Measurements from ENCODE around the gene CMSS1.

Gene CMSS1

DNA sequence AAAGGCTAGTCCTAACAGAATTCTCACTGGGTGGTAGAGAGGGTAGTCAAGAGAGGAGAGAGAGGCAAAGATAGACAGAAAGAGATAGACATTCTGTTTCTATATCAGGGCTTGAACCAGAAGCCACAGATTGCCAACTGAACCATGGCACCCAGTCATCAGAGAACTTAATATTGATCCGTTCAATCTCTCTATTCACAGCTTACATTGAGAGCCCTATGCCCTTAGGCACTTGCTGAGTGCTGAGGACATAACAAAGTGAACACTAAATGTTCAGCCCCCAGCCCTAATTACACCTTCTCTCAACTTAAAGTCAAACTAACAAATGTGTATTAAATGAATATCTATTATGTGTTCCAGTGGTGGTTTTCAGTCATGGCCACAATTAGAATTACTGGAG is 172.5 kb downstream of the CMSS1 start:
- H3K4me3 Mint-ChIP-seq, result no peak overlapping the region
- no peak overlapping the region for H3K27ac Mint-ChIP-seq

DNA sequence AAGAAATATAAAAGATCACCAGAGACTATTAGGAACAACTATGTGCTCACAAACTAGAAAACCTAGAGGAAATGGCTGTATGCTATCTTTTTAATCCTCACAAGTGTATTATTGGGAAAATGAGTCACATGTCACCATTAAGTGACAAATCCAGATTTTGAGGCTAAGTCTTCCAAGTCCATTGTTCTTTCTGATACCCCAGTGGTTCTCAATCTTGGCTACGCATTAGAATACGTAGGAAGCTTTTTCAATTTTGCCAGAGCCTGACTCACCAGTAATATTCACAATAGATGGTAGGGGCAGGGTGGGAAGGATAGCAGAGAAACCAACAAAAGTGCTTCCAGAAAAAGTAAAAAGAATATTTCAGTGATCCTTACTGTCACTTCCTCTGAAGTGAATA is 179.6 kb downstream of the CMSS1 start:
- peaks cover 42% of the 10 kb centered on the region for H3K36me3 Mint-ChIP-seq (ENCODE audit: low read depth)
- no peak overlapping the region for H3K4me3 Mint-ChIP-seq
- peaks cover 5% of the 10 kb centered on the region for H3K4me1 Mint-ChIP-seq (ENCODE audit: low read depth)
- H3K27me3 Mint-ChIP-seq, result no peaks in the 10 kb centered on the region
- peaks cover 28% of the 10 kb centered on the region for H3K9me3 Mint-ChIP-seq
- no peak overlapping the region for H3K27ac Mint-ChIP-seq

More for the DNA sequence above, 172.5 kb downstream of the CMSS1 start:
- no peaks in the 10 kb centered on the region for H3K4me1 Mint-ChIP-seq (ENCODE audit: low read depth)
- peaks cover 21% of the 10 kb centered on the region for H3K9me3 Mint-ChIP-seq
- H3K27me3 Mint-ChIP-seq, result no peaks in the 10 kb centered on the region
- peaks cover 23% of the 10 kb centered on the region for H3K36me3 Mint-ChIP-seq (ENCODE audit: low read depth)

DNA sequence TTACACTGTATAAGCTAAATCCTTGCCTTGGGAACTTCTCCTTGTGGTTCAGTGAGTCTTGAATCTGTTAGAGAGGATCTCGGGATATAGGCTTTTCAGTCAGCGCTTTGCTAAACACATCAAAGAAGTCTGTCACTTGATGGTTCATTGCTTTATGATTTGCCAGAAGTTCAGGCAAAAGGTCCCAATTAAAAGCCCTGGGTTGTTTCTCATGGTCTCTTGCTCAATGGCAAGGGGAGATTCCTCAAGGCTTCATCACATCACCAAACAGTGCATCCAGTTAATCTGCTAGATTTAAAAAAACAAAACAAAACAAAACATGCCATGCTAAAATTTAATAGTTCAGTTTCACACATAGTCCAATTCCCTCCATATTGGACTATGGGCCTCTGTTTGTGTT is 181.9 kb downstream of the CMSS1 start:
- Mint-ChIP-seq H3K27ac (no peak overlapping the region), H3K4me3 (no peak overlapping the region), H3K36me3 (ENCODE audit: low read depth) (peaks cover 33% of the 10 kb centered on the region), H3K9me3 (peaks cover 11% of the 10 kb centered on the region), H3K27me3 (no peaks in the 10 kb centered on the region), H3K4me1 (ENCODE audit: low read depth) (peaks cover 17% of the 10 kb centered on the region)

DNA sequence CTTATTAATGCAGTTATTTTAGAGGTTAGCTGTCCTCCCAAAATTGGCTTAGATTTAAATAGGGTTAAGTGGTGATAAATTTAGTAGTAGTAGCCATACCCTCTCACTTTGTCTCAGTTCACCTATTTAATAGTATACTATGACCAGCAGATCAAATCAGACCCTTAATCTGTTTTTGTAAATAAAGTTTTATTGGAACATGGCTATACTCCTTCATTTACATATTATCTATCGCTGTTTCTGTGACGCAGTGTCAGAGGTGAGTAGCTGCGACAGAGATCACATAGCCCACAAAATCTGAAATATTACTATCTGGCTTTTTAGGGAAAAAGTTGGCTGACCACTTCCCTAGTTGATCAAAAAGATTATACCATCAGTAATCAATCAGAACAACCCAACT is 183.4 kb downstream of the CMSS1 start:
- Mint-ChIP-seq H3K36me3 (ENCODE audit: low read depth) (peaks cover 27% of the 10 kb centered on the region), H3K9me3 (peaks cover 4% of the 10 kb centered on the region), H3K27me3 (no peaks in the 10 kb centered on the region), H3K27ac (no peak overlapping the region), H3K4me1 (ENCODE audit: low read depth) (peaks cover 19% of the 10 kb centered on the region), H3K4me3 (no peak overlapping the region)

DNA sequence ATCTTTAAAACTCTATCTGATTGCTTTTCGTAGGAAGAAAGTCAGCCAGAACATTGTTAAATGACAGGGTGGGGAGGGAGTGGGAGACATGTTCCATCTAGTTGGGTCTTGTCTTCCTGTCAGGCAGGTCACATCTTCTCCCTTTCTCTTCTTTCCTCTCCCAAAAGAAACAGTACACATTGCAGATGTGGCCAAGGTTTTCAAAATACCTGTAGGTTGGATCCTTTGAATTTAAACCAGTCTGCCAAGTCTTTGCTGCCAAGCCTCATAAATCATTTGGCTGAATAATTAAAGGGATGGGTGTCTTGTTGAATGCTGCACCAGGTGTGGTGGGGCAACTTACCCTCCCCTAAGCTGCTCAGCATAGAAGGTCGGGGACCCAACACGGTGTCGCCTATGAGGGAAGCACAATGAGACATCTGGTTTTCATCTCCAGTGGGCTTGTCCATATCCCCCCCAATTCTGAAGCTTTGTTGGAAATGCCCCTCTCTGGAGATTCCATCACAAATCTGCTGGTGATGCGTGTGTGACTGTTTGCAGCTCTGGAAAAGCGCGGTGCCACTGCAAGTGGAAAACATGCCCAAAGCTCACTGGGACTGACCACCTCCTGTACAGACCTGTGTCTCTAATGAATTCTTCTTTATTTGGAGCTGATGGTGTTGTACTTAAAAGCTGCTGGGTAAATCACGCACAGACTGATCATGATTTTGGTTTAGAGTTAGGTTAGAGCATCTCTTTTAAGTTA is 184.0 kb downstream of the CMSS1 start:
- no peaks in the 10 kb centered on the region for H3K27me3 Mint-ChIP-seq
- no peak overlapping the region for H3K4me3 Mint-ChIP-seq
- no peak overlapping the region for H3K27ac Mint-ChIP-seq
- no peaks in the 10 kb centered on the region for H3K9me3 Mint-ChIP-seq
- peaks cover 23% of the 10 kb centered on the region for H3K36me3 Mint-ChIP-seq (ENCODE audit: low read depth)
- peaks cover 21% of the 10 kb centered on the region for H3K4me1 Mint-ChIP-seq (ENCODE audit: low read depth)

DNA sequence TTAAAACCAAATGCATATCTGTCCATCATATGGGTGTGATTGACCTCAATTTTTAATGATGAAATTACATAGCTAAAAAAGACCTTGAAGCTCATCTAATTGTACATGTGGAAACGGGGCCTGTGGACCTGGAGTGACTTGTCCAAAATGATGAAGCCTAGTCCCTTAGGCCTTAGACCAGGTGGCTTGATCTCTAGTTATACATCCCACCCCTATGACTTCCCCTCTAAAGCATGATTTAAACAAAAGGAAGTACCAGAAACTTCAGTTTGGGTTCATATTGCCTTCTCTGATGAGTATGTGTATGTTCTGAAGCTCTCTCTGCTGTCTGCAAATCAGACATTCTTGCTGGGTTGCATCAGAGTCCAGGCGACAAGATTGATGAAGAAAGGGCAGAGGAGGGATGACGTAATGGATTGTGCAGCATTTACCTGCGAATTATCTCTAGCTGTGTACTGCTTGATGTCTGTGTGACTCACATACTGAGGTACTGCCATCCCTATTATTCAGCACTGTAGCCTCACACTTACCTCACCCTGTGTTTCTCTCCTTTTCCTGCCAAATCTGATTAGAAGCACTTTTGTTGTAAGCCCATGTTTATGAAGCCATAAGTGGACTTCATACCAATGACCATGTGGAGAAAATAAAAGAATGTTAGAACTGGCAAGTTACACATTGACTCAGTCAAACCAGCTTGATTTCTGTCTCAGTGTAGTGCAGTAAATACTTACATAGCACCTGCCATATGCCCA is 185.1 kb downstream of the CMSS1 start:
- no peak overlapping the region for H3K27ac Mint-ChIP-seq
- peaks cover 16% of the 10 kb centered on the region for H3K36me3 Mint-ChIP-seq (ENCODE audit: low read depth)
- H3K4me1 Mint-ChIP-seq (ENCODE audit: low read depth), result peaks cover 26% of the 10 kb centered on the region
- no peaks in the 10 kb centered on the region for H3K9me3 Mint-ChIP-seq
- H3K4me3 Mint-ChIP-seq, result no peak overlapping the region
- H3K27me3 Mint-ChIP-seq, result no peaks in the 10 kb centered on the region

DNA sequence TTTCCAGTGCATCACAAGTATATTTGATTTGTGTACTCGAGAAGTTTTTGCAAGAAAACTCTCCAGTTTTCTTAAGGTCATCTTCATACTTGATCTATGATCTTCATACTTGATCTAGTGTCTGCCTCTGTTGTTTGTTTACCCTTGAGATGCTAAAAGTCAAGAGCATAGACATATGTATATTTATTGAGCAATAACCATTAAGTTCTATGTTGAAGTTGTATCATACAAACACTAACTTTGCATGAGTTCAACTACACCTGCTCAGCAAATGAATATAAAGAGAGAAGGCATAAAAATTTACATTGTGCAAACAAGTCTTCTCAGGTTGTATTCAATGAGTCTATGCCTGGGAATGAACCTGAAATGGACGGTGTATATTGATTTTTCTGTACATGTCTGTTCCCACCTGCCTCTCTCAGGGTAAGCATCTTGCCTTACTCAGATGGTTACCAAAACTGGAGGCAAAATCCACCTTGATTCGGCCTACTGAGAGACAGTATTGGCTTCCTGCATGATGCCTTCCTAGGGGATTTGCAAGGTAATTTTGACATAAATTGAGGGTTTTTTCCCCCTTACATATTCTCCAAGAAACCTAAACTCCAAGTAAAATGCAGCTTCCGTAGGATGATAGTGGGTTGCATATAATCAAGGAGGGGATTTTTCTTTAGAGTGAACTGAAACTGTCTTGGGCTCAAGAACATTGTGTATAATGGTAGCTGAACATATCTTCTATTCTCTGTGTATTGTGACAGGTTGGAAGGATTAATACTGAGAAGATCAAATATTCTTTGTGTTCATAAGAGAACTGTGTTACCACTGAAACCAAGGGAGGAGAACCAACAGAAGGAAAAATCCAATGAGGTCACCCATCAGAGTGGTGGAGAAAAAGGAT is 186.2 kb downstream of the CMSS1 start:
- H3K4me3 Mint-ChIP-seq, result no peak overlapping the region
- peaks cover 26% of the 10 kb centered on the region for H3K4me1 Mint-ChIP-seq (ENCODE audit: low read depth)
- H3K27ac Mint-ChIP-seq, result no peak overlapping the region
- H3K27me3 Mint-ChIP-seq, result no peaks in the 10 kb centered on the region
- H3K9me3 Mint-ChIP-seq, result no peaks in the 10 kb centered on the region
- H3K36me3 Mint-ChIP-seq (ENCODE audit: low read depth), result peaks cover 14% of the 10 kb centered on the region

DNA sequence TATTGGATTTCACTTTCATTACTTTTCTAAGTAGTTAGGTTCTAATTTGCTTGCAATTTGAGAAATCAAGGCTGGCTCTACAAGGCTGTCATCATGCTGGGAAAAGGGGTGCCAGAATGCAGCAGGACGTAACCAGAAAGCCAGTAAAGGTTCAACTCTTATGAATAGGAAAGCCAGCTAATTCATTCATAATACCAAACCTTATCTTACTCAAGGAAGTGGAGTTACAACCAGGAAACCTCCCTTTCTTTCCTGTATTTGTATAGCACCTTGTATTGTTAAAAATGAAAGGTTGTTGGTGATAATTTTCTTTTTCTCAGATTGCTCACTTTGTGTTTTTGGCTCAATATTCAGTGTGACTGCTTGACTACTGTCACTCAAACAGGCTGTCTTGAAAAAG is 187.3 kb downstream of the CMSS1 start:
- peaks cover 35% of the 10 kb centered on the region for H3K4me1 Mint-ChIP-seq (ENCODE audit: low read depth)
- H3K36me3 Mint-ChIP-seq (ENCODE audit: low read depth), result peaks cover 11% of the 10 kb centered on the region
- H3K4me3 Mint-ChIP-seq, result no peak overlapping the region
- H3K9me3 Mint-ChIP-seq, result no peaks in the 10 kb centered on the region
- no peaks in the 10 kb centered on the region for H3K27me3 Mint-ChIP-seq
- no peak overlapping the region for H3K27ac Mint-ChIP-seq

DNA sequence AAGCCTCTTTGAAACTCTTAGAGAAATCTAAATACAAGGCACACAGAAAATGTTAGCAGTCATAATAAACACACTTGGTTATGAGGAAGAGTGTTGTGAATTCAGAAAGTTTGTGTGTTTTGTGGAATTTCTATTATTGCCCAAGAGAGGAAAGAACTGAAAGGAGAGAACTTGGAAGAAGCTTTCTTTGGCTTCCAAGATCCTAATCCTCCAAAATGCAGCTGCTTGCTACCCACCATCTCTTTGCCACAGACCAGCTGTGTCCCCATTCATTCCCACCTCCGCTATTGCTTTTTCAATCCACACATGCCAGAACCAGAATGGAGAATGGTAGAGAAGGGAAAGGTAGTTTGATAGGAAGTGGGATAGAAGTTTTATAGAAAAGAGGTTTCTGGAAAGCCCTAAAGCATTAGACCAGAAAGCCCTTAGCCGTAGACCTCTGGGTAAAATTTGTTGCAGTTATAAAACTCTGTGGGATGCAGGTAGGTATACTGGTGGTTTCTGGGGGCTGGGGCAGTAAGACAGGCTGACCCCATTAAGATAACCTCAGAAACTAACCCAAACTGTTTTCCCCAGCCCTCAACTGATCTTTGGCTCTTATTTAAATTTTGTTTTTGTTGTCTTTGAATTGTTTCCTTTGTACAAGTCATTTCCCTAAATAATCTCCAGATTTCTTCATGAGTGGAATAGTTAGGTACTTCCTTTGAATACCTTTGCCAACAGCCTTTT is 188.2 kb downstream of the CMSS1 start:
- no peak overlapping the region for H3K4me3 Mint-ChIP-seq
- no peaks in the 10 kb centered on the region for H3K27me3 Mint-ChIP-seq
- H3K27ac Mint-ChIP-seq, result no peak overlapping the region
- no peaks in the 10 kb centered on the region for H3K9me3 Mint-ChIP-seq
- H3K4me1 Mint-ChIP-seq (ENCODE audit: low read depth), result peaks cover 39% of the 10 kb centered on the region
- peaks cover 9% of the 10 kb centered on the region for H3K36me3 Mint-ChIP-seq (ENCODE audit: low read depth)

DNA sequence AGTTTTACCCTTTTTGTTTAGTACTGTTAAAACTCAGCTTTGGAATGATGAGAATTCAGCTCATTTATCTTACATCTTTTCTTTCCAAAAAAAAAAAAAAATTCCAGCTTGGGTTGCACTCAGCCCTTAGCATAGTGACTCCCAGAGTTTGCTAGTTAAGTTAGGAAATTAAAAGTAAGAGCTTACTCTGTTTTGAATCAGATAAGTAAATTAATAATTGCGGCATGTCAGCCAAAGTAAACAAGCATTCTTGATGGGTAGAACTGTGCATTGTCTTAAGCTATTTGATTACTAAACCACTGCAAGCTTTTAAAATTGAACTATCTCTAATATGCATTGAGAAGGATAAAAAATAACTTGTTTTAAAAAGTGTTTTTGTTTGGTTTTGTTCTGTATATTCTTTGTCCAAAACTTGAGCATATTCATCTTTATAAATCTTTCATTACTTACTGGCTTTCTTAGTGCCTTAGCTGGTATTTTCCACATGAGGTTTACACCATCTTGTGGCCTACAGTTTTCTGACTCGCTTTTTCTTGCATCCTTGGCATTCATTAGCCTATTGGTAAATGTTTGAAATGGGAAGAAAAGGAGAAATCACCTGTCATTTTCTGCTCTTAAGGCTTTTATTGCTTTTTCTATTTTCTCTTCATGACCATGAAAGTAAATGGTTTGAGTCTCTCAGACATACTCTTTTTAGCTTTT is 189.1 kb downstream of the CMSS1 start:
- Mint-ChIP-seq H3K36me3 (ENCODE audit: low read depth) (peaks cover 16% of the 10 kb centered on the region), H3K27me3 (no peaks in the 10 kb centered on the region), H3K27ac (no peak overlapping the region), H3K9me3 (no peaks in the 10 kb centered on the region), H3K4me1 (ENCODE audit: low read depth) (peaks cover 39% of the 10 kb centered on the region), H3K4me3 (no peak overlapping the region)

DNA sequence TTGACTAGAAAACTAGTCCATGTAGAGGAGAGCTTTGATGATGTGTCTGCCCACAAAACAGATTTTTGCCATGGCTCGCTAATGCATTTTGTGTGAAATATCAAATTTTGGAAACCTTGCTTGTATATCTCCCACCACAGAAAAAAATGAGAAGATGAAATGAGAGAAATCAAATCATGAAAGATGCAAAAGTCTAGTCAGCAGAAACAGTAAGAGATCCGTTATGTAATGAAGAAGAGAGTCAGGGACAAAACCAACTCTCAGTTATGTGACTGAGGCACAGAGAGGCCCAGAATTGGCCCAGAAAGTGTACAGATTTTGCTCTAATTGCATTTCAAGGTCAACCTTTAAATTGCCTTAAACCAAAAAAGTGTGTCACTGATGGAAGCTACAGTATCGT is 189.7 kb downstream of the CMSS1 start:
- Mint-ChIP-seq H3K27ac (no peak overlapping the region), H3K9me3 (no peaks in the 10 kb centered on the region), H3K4me1 (ENCODE audit: low read depth) (peaks cover 34% of the 10 kb centered on the region), H3K36me3 (ENCODE audit: low read depth) (peaks cover 16% of the 10 kb centered on the region), H3K4me3 (no peak overlapping the region), H3K27me3 (no peaks in the 10 kb centered on the region)

DNA sequence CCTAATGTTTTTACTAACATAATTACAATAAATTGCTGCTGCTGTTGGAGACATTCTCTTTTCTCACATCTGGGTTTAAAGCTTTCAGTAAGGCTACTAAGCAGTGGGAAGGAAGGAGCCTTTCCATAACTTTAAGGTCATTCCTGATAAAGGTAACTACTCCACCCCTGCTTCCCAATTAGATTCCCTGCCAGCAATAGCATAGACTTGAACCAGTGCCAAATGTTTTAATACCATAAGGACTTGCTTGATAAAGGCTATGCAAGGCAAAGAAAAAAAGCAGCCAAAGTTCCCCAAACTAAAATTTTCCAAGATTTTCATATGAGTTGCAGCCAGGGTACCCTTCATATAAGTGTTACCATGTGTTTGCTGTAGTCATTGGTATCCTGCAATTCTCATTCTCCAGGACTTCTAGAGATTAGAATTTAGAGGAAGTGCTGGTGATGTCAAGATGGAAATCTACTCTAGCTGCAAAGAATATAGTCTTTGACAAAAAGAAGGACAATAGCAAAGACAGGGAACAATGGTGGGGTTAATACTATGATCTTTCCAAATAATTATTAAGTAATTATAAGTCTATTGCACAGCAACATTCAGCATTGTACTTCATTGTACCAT is 190.5 kb downstream of the CMSS1 start:
- Mint-ChIP-seq H3K4me1 (ENCODE audit: low read depth) (peaks cover 28% of the 10 kb centered on the region), H3K36me3 (ENCODE audit: low read depth) (peaks cover 16% of the 10 kb centered on the region), H3K4me3 (no peak overlapping the region), H3K9me3 (no peaks in the 10 kb centered on the region), H3K27me3 (no peaks in the 10 kb centered on the region), H3K27ac (no peak overlapping the region)

DNA sequence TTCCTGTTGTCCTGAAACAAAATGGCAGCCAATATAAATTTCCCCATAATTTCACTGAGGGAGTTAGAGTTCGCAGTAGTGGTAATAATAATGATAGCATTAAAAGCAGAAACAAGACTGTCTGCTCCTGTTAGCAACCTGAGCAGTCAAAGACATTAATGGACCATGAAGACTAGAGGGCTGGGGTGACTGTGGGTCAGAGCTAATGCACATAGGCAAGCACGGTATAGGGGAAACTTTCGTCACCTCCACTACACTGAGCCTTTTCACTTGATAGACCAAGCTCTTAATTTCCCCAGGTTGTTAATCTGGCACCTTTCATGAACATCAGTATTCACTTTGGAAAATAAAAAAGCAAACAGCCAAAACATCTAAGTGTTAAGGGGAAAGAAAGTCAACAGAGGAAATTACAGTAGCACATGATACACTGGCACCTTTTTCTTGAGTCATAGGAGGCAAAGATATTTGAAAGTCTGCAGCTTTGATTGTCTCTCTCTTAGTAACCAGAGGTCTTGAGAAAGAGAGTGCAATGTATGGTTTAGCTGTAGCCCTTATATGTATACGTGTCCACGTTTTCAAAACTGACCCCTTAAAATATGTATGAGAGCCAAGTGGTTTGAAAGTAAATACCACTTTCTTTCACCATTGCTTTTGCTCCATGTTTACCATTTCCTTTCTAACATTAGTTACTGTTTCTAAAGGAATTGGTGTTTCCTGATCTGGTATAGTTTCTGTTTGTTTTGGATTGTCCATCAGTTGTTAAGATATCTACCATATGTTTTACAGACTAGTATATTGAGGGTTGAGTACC is 191.8 kb downstream of the CMSS1 start:
- Mint-ChIP-seq H3K4me1 (ENCODE audit: low read depth) (peaks cover 22% of the 10 kb centered on the region), H3K4me3 (no peak overlapping the region), H3K36me3 (ENCODE audit: low read depth) (peaks cover 16% of the 10 kb centered on the region), H3K27me3 (no peaks in the 10 kb centered on the region), H3K9me3 (no peaks in the 10 kb centered on the region), H3K27ac (no peak overlapping the region)
